Sigmoid colon (tissue), 4 donors: ENCODE results near the gene ENPP1.

ENCODE experiments used
- CTCF ChIP-seq, 4 experiments: fragments of 450-650 bp in 3 of 4; fragments of 200-600 bp in 1 of 4; IDR thresholded peaks; one replicate each; pipeline ENCODE4 v1.5.1; 2016 to 2019; ENCODE audit warnings: antibody characterized with exemption in 4 of 4, mild to moderate bottlenecking in 3 of 4, moderate library complexity in 2 of 4
- EP300 ChIP-seq, 4 donors: sonication (generic); formaldehyde crosslinking; IDR thresholded peaks; one replicate each; pipeline ENCODE4 v1.6.1; 2017; ENCODE audit warnings: antibody characterized with exemption in 4 of 4
- POLR2A ChIP-seq, 2 donors: fragments of 450-650 bp; IDR thresholded peaks; one replicate each; pipeline ENCODE4 v1.6.1; 2016; ENCODE audit warnings: antibody characterized with exemption in 2 of 2, mild to moderate bottlenecking in 2 of 2, moderate library complexity in 2 of 2
- POLR2AphosphoS5 ChIP-seq, 4 donors: sonication (generic); formaldehyde crosslinking; IDR thresholded peaks; one replicate each; pipeline ENCODE4 v1.6.1; 2017; ENCODE audit warnings: antibody characterized with exemption in 4 of 4

GRCh38 chr6:131768964-131769363 lies 38.9 kb upstream of the ENPP1 start:
- TF ChIP-seq POLR2A (IDR thresholded peaks at IDR 0.05), result no peak
- no peak for TF ChIP-seq POLR2AphosphoS5 (IDR thresholded peaks at IDR 0.05)
- no peak for TF ChIP-seq CTCF (IDR thresholded peaks at IDR 0.05)
- no peak for TF ChIP-seq EP300 (IDR thresholded peaks at IDR 0.05)
